ENCODE measurements around the gene GLIS1.

Gene GLIS1

GRCh38 chr1:53524428-53525375 lies 214.3 kb downstream of the GLIS1 start:
- Histone ChIP-seq H3K4me1 (ENCODE audit: insufficient read depth, poor library complexity, severe bottlenecking) (no peaks in the 10 kb centered on the region), H3K9me3 (ENCODE audit: severe bottlenecking) (no peaks in the 10 kb centered on the region), H3K27me3 (ENCODE audit: insufficient read depth, poor library complexity, severe bottlenecking) (no peaks in the 10 kb centered on the region), H3K27ac (ENCODE audit: poor library complexity, severe bottlenecking) (no peak overlapping the region), H3K36me3 (ENCODE audit: low read depth) (no peaks in the 10 kb centered on the region), H3K4me3 (ENCODE audit: severe bottlenecking) (no peak overlapping the region)
- no peak for ATAC-seq (ENCODE audit: low read depth)
- TF ChIP-seq CTCF (IDR thresholded peaks at IDR 0.05; ENCODE audit: poor library complexity, severe bottlenecking): no peak
- no peak for DNase-seq (ENCODE audit: low spot score)

GRCh38 chr1:53521924-53522552 lies 216.9 kb downstream of the GLIS1 start:
- H3K4me1 ChIP-seq (ENCODE audit: insufficient read depth, poor library complexity, severe bottlenecking): no peaks in the 10 kb centered on the region
- no peak overlapping the region for H3K4me3 ChIP-seq (ENCODE audit: severe bottlenecking)
- no peak overlapping the region for H3K27ac ChIP-seq (ENCODE audit: poor library complexity, severe bottlenecking)
- ATAC-seq (ENCODE audit: low read depth) (no peak), DNase-seq (ENCODE audit: low spot score) (no peak)
- TF ChIP-seq CTCF (IDR thresholded peaks at IDR 0.05; ENCODE audit: poor library complexity, severe bottlenecking): no peak
- H3K36me3 ChIP-seq (ENCODE audit: low read depth): no peaks in the 10 kb centered on the region
- H3K9me3 ChIP-seq (ENCODE audit: severe bottlenecking): no peaks in the 10 kb centered on the region
- no peaks in the 10 kb centered on the region for H3K27me3 ChIP-seq (ENCODE audit: insufficient read depth, poor library complexity, severe bottlenecking)

- Histone ChIP-seq H3K9me3 (ENCODE audit: severe bottlenecking) (no peaks in the 10 kb centered on the region), H3K36me3 (ENCODE audit: low read depth) (no peaks in the 10 kb centered on the region), H3K4me1 (ENCODE audit: insufficient read depth, poor library complexity, severe bottlenecking) (no peaks in the 10 kb centered on the region), H3K27me3 (ENCODE audit: insufficient read depth, poor library complexity, severe bottlenecking) (no peaks in the 10 kb centered on the region), H3K4me3 (ENCODE audit: severe bottlenecking) (no peak overlapping the region), H3K27ac (ENCODE audit: poor library complexity, severe bottlenecking) (no peak overlapping the region)
- ATAC-seq (ENCODE audit: low read depth) (no peak), DNase-seq (ENCODE audit: low spot score) (no peak)
- TF ChIP-seq CTCF (IDR thresholded peaks at IDR 0.05; ENCODE audit: poor library complexity, severe bottlenecking): no peak
These were observed 218.5 kb downstream of the GLIS1 start for GRCh38 chr1:53520481-53520880.

- Histone ChIP-seq H3K4me3 (ENCODE audit: severe bottlenecking) (no peak overlapping the region), H3K9me3 (ENCODE audit: severe bottlenecking) (no peaks in the 10 kb centered on the region), H3K36me3 (ENCODE audit: low read depth) (no peaks in the 10 kb centered on the region), H3K27me3 (ENCODE audit: insufficient read depth, poor library complexity, severe bottlenecking) (no peaks in the 10 kb centered on the region), H3K4me1 (ENCODE audit: insufficient read depth, poor library complexity, severe bottlenecking) (no peaks in the 10 kb centered on the region), H3K27ac (ENCODE audit: poor library complexity, severe bottlenecking) (no peak overlapping the region)
- ATAC-seq (ENCODE audit: low read depth): no peak
- TF ChIP-seq CTCF (IDR thresholded peaks at IDR 0.05; ENCODE audit: poor library complexity, severe bottlenecking): no peak
- no peak for DNase-seq (ENCODE audit: low spot score)
These were observed 219.5 kb downstream of the GLIS1 start for GRCh38 chr1:53519421-53519820.

Data from RWPE2 (cell line).